Thyroid gland (tissue), 4 donors: Measurements from ENCODE around the gene CAPN1.

Experiments used
- CTCF ChIP-seq, 6 experiments: fragments of 200-600 bp in 3 of 6; fragments of 450-650 bp in 3 of 6; sonication (generic) in 3 of 6; IDR thresholded peaks; one replicate each; pipeline ENCODE4 v1.5.1; 2016 to 2019; ENCODE audit warnings: antibody characterized with exemption in 6 of 6, mild to moderate bottlenecking in 2 of 6, inconsistent platforms in 1 of 6, moderate library complexity in 1 of 6
- POLR2A ChIP-seq, 2 donors: fragments of 450-650 bp; IDR thresholded peaks; one replicate each; pipeline ENCODE4 v1.6.1; 2017; ENCODE audit warnings: antibody characterized with exemption in 2 of 2, mild to moderate bottlenecking in 2 of 2, moderate library complexity in 1 of 2

GRCh38 chr11:65236194-65237059 lies 54.7 kb downstream of the CAPN1 start:
- no peak for TF ChIP-seq CTCF (IDR thresholded peaks at IDR 0.05)
- no peak for TF ChIP-seq POLR2A (IDR thresholded peaks at IDR 0.05)
